Measurements from ENCODE around the gene ZNF660.
"Not testable (repeated sequence)": the region's sequence is repeated elsewhere in the genome, so short reads cannot be mapped to it uniquely, and the experiment has no call there.

The ZNF660 gene

DNA sequence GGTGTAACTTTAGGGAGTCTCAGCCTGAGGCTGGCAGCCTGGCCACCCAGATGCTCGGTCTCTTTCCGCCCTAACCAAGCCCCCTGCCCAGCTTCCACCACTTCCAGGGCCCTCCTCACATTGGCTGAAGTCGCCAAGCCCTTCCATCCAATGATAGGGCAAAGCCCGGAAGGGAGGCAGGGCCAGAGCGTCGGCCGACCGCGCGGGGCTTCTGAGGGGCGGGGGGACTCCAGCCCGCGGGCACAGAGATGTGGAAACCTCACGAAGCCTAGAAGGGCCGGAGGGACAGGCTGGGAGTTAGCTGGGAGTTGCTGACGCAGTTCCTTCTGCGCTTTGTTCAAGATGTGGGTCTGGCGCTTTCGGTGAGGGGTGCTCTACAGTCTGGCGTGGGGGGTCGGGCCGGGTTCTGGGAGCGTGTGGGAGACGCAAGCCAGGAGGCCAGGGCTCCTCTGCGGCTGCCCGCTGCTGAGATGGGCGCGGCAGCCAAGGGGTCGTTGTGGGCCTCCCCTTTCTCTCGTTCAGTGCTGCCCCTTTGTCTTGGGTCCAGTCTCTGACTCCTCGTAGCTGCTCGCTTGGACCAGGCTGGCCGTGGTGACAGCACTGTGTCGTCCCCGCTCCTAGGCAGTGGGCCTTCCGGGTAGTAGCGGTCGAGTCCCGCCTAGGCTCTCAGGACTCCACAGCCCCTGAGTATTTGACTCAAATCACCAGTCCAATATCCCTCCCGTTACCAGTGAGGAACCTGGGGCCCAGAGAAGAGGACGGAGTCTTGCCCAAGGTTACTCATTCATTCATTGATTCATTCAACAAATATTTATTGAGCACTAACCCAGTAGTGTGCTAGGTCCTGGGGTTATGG is at the start of gene ZNF660:
Gene ZNF660, plus strand, starts transcription at position 319 of the 856 bp plus-strand sequence. CDS start 9,230 bp downstream, outside the sequence.
- DNase-seq (ENCODE audit: low spot score): no peak
- H3K4me3 ChIP-seq (ENCODE audit: severe bottlenecking): peak within 1 kb of the TSS; percentile 19
- H3K9me3 ChIP-seq (ENCODE audit: severe bottlenecking): no peaks in the 10 kb centered on the region
- H3K36me3 ChIP-seq (ENCODE audit: low read depth): no peaks in the 10 kb centered on the region
- no peaks in the 10 kb centered on the region for H3K4me1 ChIP-seq (ENCODE audit: insufficient read depth, poor library complexity, severe bottlenecking)
- no peaks in the 10 kb centered on the region for H3K27me3 ChIP-seq (ENCODE audit: insufficient read depth, poor library complexity, severe bottlenecking)
- H3K27ac ChIP-seq (ENCODE audit: poor library complexity, severe bottlenecking): no peak within 1 kb of the TSS
- TF ChIP-seq, protein P1, sequence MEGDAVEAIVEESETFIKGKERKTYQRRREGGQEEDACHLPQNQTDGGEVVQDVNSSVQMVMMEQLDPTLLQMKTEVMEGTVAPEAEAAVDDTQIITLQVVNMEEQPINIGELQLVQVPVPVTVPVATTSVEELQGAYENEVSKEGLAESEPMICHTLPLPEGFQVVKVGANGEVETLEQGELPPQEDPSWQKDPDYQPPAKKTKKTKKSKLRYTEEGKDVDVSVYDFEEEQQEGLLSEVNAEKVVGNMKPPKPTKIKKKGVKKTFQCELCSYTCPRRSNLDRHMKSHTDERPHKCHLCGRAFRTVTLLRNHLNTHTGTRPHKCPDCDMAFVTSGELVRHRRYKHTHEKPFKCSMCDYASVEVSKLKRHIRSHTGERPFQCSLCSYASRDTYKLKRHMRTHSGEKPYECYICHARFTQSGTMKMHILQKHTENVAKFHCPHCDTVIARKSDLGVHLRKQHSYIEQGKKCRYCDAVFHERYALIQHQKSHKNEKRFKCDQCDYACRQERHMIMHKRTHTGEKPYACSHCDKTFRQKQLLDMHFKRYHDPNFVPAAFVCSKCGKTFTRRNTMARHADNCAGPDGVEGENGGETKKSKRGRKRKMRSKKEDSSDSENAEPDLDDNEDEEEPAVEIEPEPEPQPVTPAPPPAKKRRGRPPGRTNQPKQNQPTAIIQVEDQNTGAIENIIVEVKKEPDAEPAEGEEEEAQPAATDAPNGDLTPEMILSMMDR (IDR thresholded peaks at IDR 0.05; ENCODE audit: poor library complexity, severe bottlenecking): no peak
- peak; percentile 64 for ATAC-seq (ENCODE audit: low read depth)

DNA sequence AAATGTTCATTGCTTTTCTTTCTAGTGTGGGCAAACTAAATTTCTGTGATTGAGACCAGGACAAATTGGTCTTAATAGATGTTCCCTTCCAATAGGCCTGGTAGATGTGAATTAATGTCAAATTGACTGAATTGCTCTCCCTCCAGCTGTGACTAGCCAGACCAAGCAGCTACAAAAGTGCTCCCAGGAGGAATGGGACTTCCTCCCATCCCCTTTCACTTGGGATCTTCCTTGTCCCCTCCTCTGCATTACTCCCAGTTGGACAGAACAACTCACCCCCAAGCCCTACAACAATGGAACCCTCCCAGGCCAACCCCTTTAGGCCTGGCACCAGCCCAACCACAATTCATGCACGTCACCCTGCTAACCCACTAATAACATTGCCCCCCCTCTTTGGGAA is 49.4 kb upstream of the ZNF660 start:
- Histone ChIP-seq H3K36me3 (ENCODE audit: low read depth) (no peaks in the 10 kb centered on the region), H3K4me1 (ENCODE audit: insufficient read depth, poor library complexity, severe bottlenecking) (no peaks in the 10 kb centered on the region), H3K9me3 (ENCODE audit: severe bottlenecking) (no peaks in the 10 kb centered on the region), H3K27ac (ENCODE audit: poor library complexity, severe bottlenecking) (no peak overlapping the region), H3K27me3 (ENCODE audit: insufficient read depth, poor library complexity, severe bottlenecking) (peaks cover 6% of the 10 kb centered on the region), H3K4me3 (ENCODE audit: severe bottlenecking) (no peak overlapping the region)
- ATAC-seq (ENCODE audit: low read depth): no peak
- DNase-seq (ENCODE audit: low spot score): no peak
- TF ChIP-seq, protein P1 (IDR thresholded peaks at IDR 0.05; ENCODE audit: poor library complexity, severe bottlenecking): no peak

DNA sequence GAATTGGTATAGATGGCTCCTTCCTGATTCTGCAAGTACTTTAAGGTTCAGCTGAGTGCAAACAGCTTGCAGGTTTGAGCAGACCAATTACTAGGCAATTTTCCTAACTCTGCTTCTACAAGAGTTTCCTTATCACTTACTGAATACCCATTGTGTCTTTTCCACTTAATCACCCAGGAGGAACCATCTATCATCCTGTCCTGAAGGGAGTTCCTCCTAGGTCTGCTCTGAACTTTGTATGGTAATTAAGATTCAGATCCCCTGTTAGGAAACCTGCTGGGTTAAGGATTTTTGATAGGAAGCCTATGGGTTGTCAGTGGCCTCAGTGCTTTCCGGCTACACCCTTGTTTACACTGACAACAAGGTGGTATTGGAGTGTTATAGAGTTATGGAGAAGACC is 40.0 kb upstream of the ZNF660 start:
- not testable (repeated sequence) for H3K4me3 ChIP-seq (ENCODE audit: severe bottlenecking); H3K36me3 ChIP-seq (ENCODE audit: low read depth); ATAC-seq (ENCODE audit: low read depth); H3K9me3 ChIP-seq (ENCODE audit: severe bottlenecking); H3K27me3 ChIP-seq (ENCODE audit: insufficient read depth, poor library complexity, severe bottlenecking); H3K27ac ChIP-seq (ENCODE audit: poor library complexity, severe bottlenecking); DNase-seq (ENCODE audit: low spot score); H3K4me1 ChIP-seq (ENCODE audit: insufficient read depth, poor library complexity, severe bottlenecking)

DNA sequence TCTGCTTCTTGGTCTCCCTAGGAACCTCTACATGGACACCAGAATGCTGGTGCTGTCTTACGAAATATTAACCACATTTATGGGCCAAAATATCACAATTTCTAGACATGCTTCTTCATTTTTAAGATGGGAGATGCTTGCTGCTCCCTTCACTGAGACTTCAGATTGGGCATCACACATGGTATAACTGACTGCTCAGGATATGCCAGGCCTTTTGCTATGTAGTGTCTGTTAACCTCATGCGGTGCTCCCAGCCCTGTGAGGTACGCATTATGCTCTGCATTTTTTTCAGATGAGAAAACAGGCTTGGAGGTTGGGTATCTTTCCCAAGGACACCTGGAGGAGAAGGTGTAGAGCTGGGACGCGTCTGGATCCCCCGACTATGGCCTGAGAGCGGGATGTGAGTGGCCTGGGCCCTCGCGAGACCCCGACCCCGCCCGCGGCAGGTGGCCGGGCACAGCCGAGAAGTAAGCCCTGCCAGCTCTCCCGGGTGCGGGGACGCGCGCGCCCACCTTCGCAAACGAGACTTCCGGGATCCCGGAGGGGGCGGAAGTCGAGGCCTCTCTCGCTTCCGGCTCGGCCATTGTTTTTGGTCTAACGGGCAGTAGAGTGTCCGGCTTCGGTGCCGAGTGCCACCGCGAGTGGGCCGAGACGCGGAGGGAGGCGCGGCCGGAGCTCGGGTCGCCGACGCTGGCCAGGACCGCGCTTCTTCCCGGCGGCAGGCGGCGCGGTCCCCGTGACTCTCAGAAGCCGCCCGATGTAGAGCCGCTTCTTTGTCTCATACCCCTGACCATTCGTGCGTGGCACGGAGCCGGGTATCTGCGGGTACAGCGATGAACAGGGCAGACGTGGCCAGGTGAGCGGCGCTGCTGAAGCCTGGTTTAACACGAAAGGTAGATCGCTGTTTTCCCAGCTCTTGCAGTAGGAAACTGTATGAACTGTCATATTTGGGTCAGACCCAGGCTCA is 29.9 kb upstream of the ZNF660 start, which contains the start of gene ZKSCAN7:
Gene ZKSCAN7, plus strand, starts transcription at position 568 of the 967 bp plus-strand sequence. CDS start 1,855 bp downstream, outside the sequence.
- Histone ChIP-seq H3K9me3 (ENCODE audit: severe bottlenecking) (no peaks in the 10 kb centered on the region), H3K27me3 (ENCODE audit: insufficient read depth, poor library complexity, severe bottlenecking) (no peaks in the 10 kb centered on the region), H3K4me1 (ENCODE audit: insufficient read depth, poor library complexity, severe bottlenecking) (no peaks in the 10 kb centered on the region), H3K36me3 (ENCODE audit: low read depth) (no peaks in the 10 kb centered on the region; the same call in 1 of the 2 replicates), H3K27ac (ENCODE audit: poor library complexity, severe bottlenecking) (no peak within 1 kb of the TSS), H3K4me3 (ENCODE audit: severe bottlenecking) (peak within 1 kb of the TSS; percentile 39)
- DNase-seq (ENCODE audit: low spot score) (no peak), ATAC-seq (ENCODE audit: low read depth) (peak; percentile 79)
- TF ChIP-seq, protein P1 (IDR thresholded peaks at IDR 0.05; ENCODE audit: poor library complexity, severe bottlenecking): no peak

DNA sequence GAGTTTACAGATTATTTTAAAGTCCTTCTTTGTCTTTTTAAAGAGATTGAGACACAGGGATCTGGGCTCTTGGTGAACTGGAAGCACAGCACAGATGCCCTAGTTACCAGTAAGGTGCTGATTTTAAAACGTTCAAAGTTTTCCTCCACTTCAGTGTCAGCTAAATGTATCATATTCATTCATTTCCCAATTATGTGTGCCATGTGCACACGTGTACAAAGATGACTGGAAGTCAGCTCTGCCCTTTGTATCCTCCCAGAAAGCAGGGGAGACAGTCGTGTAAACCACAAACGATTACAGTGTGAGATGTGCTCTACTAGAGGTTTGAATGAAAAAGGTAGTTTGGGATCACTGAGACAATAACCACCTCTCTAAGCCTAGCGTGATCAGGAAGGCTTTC is 29.0 kb upstream of the ZNF660 start:
- H3K4me1 ChIP-seq (ENCODE audit: insufficient read depth, poor library complexity, severe bottlenecking): no peaks in the 10 kb centered on the region
- H3K4me3 ChIP-seq (ENCODE audit: severe bottlenecking): peak overlapping the region; percentile 39
- no peak overlapping the region for H3K27ac ChIP-seq (ENCODE audit: poor library complexity, severe bottlenecking)
- TF ChIP-seq, protein P1 (IDR thresholded peaks at IDR 0.05; ENCODE audit: poor library complexity, severe bottlenecking): no peak
- no peaks in the 10 kb centered on the region; the same call in 1 of the 2 replicates for H3K36me3 ChIP-seq (ENCODE audit: low read depth)
- ATAC-seq (ENCODE audit: low read depth) (no peak), DNase-seq (ENCODE audit: low spot score) (no peak)
- no peaks in the 10 kb centered on the region for H3K27me3 ChIP-seq (ENCODE audit: insufficient read depth, poor library complexity, severe bottlenecking)
- H3K9me3 ChIP-seq (ENCODE audit: severe bottlenecking): no peaks in the 10 kb centered on the region

Measured in RWPE2 (cell line).